ENCODE measurements around the gene PNPLA2.

PNPLA2 gene

GRCh38 chr11:811446-812245 is 7.1 kb upstream of the PNPLA2 start:
- Histone ChIP-seq H3K4me1 (peaks cover 0 to 33% (median 28%) of the 10 kb centered on the region in 4 donors), H3K9me3 (no peaks in the 10 kb centered on the region), H3K27ac (no peak overlapping the region), H3K4me3 (no peak overlapping the region), H3K27me3 (no peaks in the 10 kb centered on the region), H3K36me3 (peaks cover 26 to 35% (median 29%) of the 10 kb centered on the region in 3 donors)
- DNase-seq, result no peak
- no peak for TF ChIP-seq CTCF (IDR thresholded peaks at IDR 0.05)
- intact Hi-C loops (cut with DNase I; ENCODE audit: low total_unique reads), result no loop called here

GRCh38 chr11:812390-812789 is 6.3 kb upstream of the PNPLA2 start:
- Histone ChIP-seq H3K27me3 (no peaks in the 10 kb centered on the region), H3K27ac (no peak overlapping the region), H3K4me1 (peaks cover 0 to 33% (median 28%) of the 10 kb centered on the region in 4 donors), H3K4me3 (no peak overlapping the region), H3K9me3 (no peaks in the 10 kb centered on the region), H3K36me3 (peaks cover 26 to 35% (median 29%) of the 10 kb centered on the region in 3 donors)
- intact Hi-C loops (cut with DNase I; ENCODE audit: low total_unique reads), result no loop called here
- no peak for DNase-seq
- TF ChIP-seq CTCF (IDR thresholded peaks at IDR 0.05), result no peak

- Histone ChIP-seq H3K27ac (no peak overlapping the region), H3K4me1 (peaks cover 0 to 32% (median 27%) of the 10 kb centered on the region in 4 donors), H3K36me3 (peaks cover 26 to 35% (median 29%) of the 10 kb centered on the region in 3 donors), H3K9me3 (no peaks in the 10 kb centered on the region), H3K4me3 (no peak overlapping the region), H3K27me3 (no peaks in the 10 kb centered on the region)
- no peak for TF ChIP-seq CTCF (IDR thresholded peaks at IDR 0.05)
- no peak for DNase-seq
- intact Hi-C loops (cut with DNase I; ENCODE audit: low total_unique reads), result no loop called here
Measured at GRCh38 chr11:813072-813455, 5.7 kb upstream of the PNPLA2 start.

GRCh38 chr11:813456-814096 is 5.1 kb upstream of the PNPLA2 start:
- H3K4me1 ChIP-seq, result peaks cover 0 to 30% (median 25%) of the 10 kb centered on the region in 4 donors
- TF ChIP-seq CTCF (IDR thresholded peaks at IDR 0.05), result no peak
- peaks cover 26 to 35% (median 29%) of the 10 kb centered on the region in 3 donors for H3K36me3 ChIP-seq
- no peak overlapping the region for H3K27ac ChIP-seq
- no peaks in the 10 kb centered on the region for H3K9me3 ChIP-seq
- no peak for DNase-seq
- H3K4me3 ChIP-seq, result no peak overlapping the region
- intact Hi-C loops (cut with DNase I; ENCODE audit: low total_unique reads), result no loop called here
- no peaks in the 10 kb centered on the region for H3K27me3 ChIP-seq

GRCh38 chr11:815675-816432 is 2.9 kb upstream of the PNPLA2 start:
- no peak for DNase-seq
- Histone ChIP-seq H3K9me3 (no peaks in the 10 kb centered on the region), H3K4me3 (no peak overlapping the region), H3K4me1 (peaks cover 0 to 32% (median 25%) of the 10 kb centered on the region in 4 donors), H3K27me3 (no peaks in the 10 kb centered on the region), H3K36me3 (peaks cover 26 to 35% (median 29%) of the 10 kb centered on the region in 3 donors), H3K27ac (no peak overlapping the region)
- intact Hi-C loops (cut with DNase I; ENCODE audit: low total_unique reads), result no loop called here
- TF ChIP-seq CTCF (IDR thresholded peaks at IDR 0.05), result no peak

Measured in tibial artery (tissue), 4 donors.